GM12878 (cell line): Measurements from ENCODE around the gene ZFR. TPM values are rescaled to one million over a fixed set of nuclear protein-coding genes. Genes with fewer than 3 reads are reported as not detected.

Experiments
- ATAC-seq: fragments of 200-7000 bp; cut with Tn5 transposase; 3 replicates; pipeline ENCODE4 v1.9.1; 2020; ENCODE audit warnings: mild to moderate bottlenecking, moderate library complexity
- BruUV-seq: library from RNA; stranded (reverse); fragments of 400-500 nt; replicated peaks from 2 replicates; lab custom pipeline; 2021; lab: Mats Ljungman, UMichigan
- CTCF ChIA-PET: fragments of 300-600 bp; sonication (Branson Sonifier 250); formaldehyde crosslinking; extraction: SDS; loops from one replicate; lab custom pipeline; 2021; ENCODE audit warnings: inconsistent platforms; lab: Yijun Ruan, JAX
- POLR2A ChIA-PET: fragments of 350-600 bp; formaldehyde crosslinking; extraction: SDS; loops from one replicate; lab custom pipeline; 2021; ENCODE audit warnings: inconsistent platforms; lab: Charles Lee
- RAD21 ChIA-PET: fragments of 300-600 bp; sonication (Branson Sonifier 250); formaldehyde crosslinking; loops from one replicate; lab custom pipeline; 2023; ENCODE audit warnings: antibody characterized with exemption; ENCODE audit not compliant: unreplicated experiment; lab: Charles Lee
- SMC1A ChIA-PET: fragments of 300-600 bp; sonication (Branson Sonifier 250); formaldehyde crosslinking; loops from one replicate; lab custom pipeline; 2023; ENCODE audit not compliant: unreplicated experiment, uncharacterized antibody; lab: Charles Lee
- DNase-seq: peaks from one replicate; pipeline ENCODE4 v3.0.0-alpha.2; 2011; ENCODE audit warnings: low read depth, low spot score
- FAIRE-seq: peaks from 3 replicates; lab custom pipeline; 2011; peaks lifted over from hg19 to GRCh38; lab: Jason Lieb, UNC
- H2AFZ ChIP-seq: 2 replicates; pipeline ENCODE4 v1.6.0; 2011; ENCODE audit warnings: low read depth, low read length, control low read depth; ENCODE audit not compliant: control insufficient read depth
- H3K27ac ChIP-seq: 2 replicates; pipeline ENCODE4 v1.5.1; 2011; ENCODE audit warnings: control low read depth; ENCODE audit not compliant: control insufficient read depth, insufficient read depth
- H3K27me3 ChIP-seq, 2 experiments: replicated peaks in 1 of 2; 2 replicates each; pipeline versions ENCODE4 v1.6.0 to v1.6.1; 2011; ENCODE audit warnings: low read length in 1 of 2; ENCODE audit not compliant: control insufficient read depth in 2 of 2, insufficient read depth in 2 of 2
- H3K36me3 ChIP-seq, 2 experiments: 2 replicates each; pipeline ENCODE4 v1.5.1; 2011; ENCODE audit warnings: low read length in 1 of 2; ENCODE audit not compliant: control insufficient read depth in 2 of 2, insufficient read depth in 2 of 2
- H3K4me1 ChIP-seq: 2 replicates; pipeline ENCODE4 v1.6.1; 2011; ENCODE audit warnings: mild to moderate bottlenecking, low read length, moderate library complexity, mixed read lengths; ENCODE audit not compliant: control insufficient read depth, insufficient read depth
- H3K4me2 ChIP-seq: 2 replicates; pipeline ENCODE4 v1.6.0; 2011; ENCODE audit warnings: control low read depth; ENCODE audit not compliant: control insufficient read depth, insufficient read depth
- H3K4me3 ChIP-seq: fragments of 200-600 bp; sonication (generic); 2 replicates; pipeline ENCODE4 v1.5.1; 2016
- H3K79me2 ChIP-seq: 2 replicates; pipeline ENCODE4 v1.6.0; 2011; ENCODE audit warnings: low read length; ENCODE audit not compliant: control insufficient read depth, insufficient read depth
- H3K9ac ChIP-seq: 2 replicates; pipeline ENCODE4 v1.8.0; 2011; ENCODE audit warnings: low read length, control low read depth, mixed read lengths; ENCODE audit not compliant: control insufficient read depth, insufficient read depth
- H3K9me3 ChIP-seq: replicated peaks from 3 replicates; pipeline ENCODE4 v1.5.1; 2011; ENCODE audit warnings: mild to moderate bottlenecking, low read length; ENCODE audit not compliant: control insufficient read depth, insufficient read depth
- H4K20me1 ChIP-seq: 2 replicates; pipeline ENCODE4 v1.6.0; 2011; ENCODE audit not compliant: control insufficient read depth, insufficient read depth
- CUX1 ChIP-seq: IDR thresholded peaks from 2 replicates; pipeline ENCODE4 v1.6.1; 2012; ENCODE audit warnings: improper control_type of control experiment, low read depth, low read length; ENCODE audit not compliant: insufficient replicate concordance
- EGR1 ChIP-seq, 2 experiments: IDR thresholded peaks; 1 replicate in 1 of 2; 2 replicates in 1 of 2; pipeline ENCODE4 v1.6.1; 2011 to 2012; ENCODE audit warnings: low read depth in 2 of 2, low read length in 2 of 2, borderline replicate concordance in 1 of 2, mild to moderate bottlenecking in 1 of 2, moderate library complexity in 1 of 2
- HDAC6 ChIP-seq: fragments of 200-600 bp; sonication (generic); IDR thresholded peaks from one replicate; pipeline ENCODE4 v1.8.0; 2017; ENCODE audit warnings: antibody characterized with exemption; ENCODE audit not compliant: unreplicated experiment
- JUNB ChIP-seq: IDR thresholded peaks from 2 replicates; pipeline ENCODE4 v1.6.1; 2016; ENCODE audit warnings: antibody characterized with exemption, mild to moderate bottlenecking
- NFIC ChIP-seq: IDR thresholded peaks from 2 replicates; pipeline ENCODE4 v1.6.1; 2012; ENCODE audit warnings: low read depth, mild to moderate bottlenecking, inconsistent platforms, low read length, moderate library complexity
- NR2F1 ChIP-seq: fragments of 450-650 bp; conservative IDR thresholded peaks from 2 replicates; pipeline ENCODE4 v1.6.1; 2017; ENCODE audit warnings: mild to moderate bottlenecking
- PAX5 ChIP-seq: IDR thresholded peaks from 2 replicates; pipeline ENCODE4 v1.6.1; 2011; ENCODE audit warnings: low read depth, low read length, borderline replicate concordance
- SMC3 ChIP-seq: IDR thresholded peaks from 2 replicates; pipeline ENCODE4 v1.6.1; 2011; ENCODE audit warnings: low read length, improper control_type of control experiment, borderline replicate concordance
- USF2 ChIP-seq: IDR thresholded peaks from 2 replicates; pipeline ENCODE4 v1.6.1; 2011; ENCODE audit warnings: low read depth, low read length, improper control_type of control experiment, borderline replicate concordance
- ZBED1 ChIP-seq: IDR thresholded peaks from 2 replicates; pipeline ENCODE4 v1.6.1; 2016; ENCODE audit warnings: borderline replicate concordance
- ZBTB40 ChIP-seq: fragments of 450-650 bp; IDR thresholded peaks from 2 replicates; pipeline ENCODE4 v1.6.1; 2016; ENCODE audit warnings: mild to moderate bottlenecking, moderate library complexity, borderline replicate concordance
- ZNF384 ChIP-seq: IDR thresholded peaks from 2 replicates; pipeline ENCODE4 v1.6.1; 2012; ENCODE audit warnings: low read depth, mild to moderate bottlenecking, low read length, improper control_type of control experiment, borderline replicate concordance
- WGBS: methylation state at CpG from one replicate; pipeline ENCODE4 v1.1.6; 2016; ENCODE audit warnings: low lambda C conversion rate; ENCODE audit not compliant: insufficient replicate concordance, insufficient coverage; ENCODE audit errors: missing lambda C conversion rate; 5-methylcytosine and 5-hydroxymethylcytosine counted together
- in situ Hi-C: fragments of 300-500 bp; cut with MboI; formaldehyde crosslinking; loops from 9 replicates; pipeline ENCODE4 v1.14.3; 2018; ENCODE audit warnings: mixed read lengths
- intact Hi-C: fragments of 100-400 bp; cut with micrococcal nuclease; formaldehyde crosslinking; loops from one replicate; pipeline ENCODE4 v1.14.2; 2022; ENCODE audit not compliant: unreplicated experiment
- polyA plus RNA-seq, 11 experiments: library from polyadenylated mRNA; depleted of rRNA in 4 of 11; unstranded in 6 of 11; stranded (reverse) in 5 of 11; fragments of >200 nt; fragmentation: Nextera tagmentation in 4 of 11; fragmentation: Illumina TruSeq in 1 of 11; extraction: Ambion mirVana in 4 of 11; extraction: Trizol in 1 of 11; gene quantifications; 1 replicate in 1 of 11; 2 replicates in 10 of 11; pipeline versions ENCODE4 v1.2.1 to v1.2.3, GENCODE V29; 2011 to 2016; ENCODE audit warnings: inconsistent platforms in 2 of 11, missing spikeins in 2 of 11, low read depth in 1 of 11
- total RNA-seq, 4 experiments: library from RNA; depleted of rRNA in 3 of 4; stranded (reverse); fragments of >200 nt in 3 of 4; fragmentation: Illumina TruSeq in 1 of 4; extraction: Trizol in 1 of 4; gene quantifications; 2 replicates each; pipeline versions ENCODE4 v1.2.1 to v1.2.3, GENCODE V29; 2013 to 2021

ZFR gene
- total and polyA plus RNA-seq, 10 of the 15 experiments (the other 5 are each of a cell fraction or from before 2014, with no cell fraction given), result 33.7 to 90.6 (median 72.9) TPM

GRCh38 chr5:32489791-32490562, 45.4 kb upstream of the ZFR start:
- Histone ChIP-seq H3K4me3 (no peak overlapping the region), H3K9ac (no peak overlapping the region), H3K79me2 (no peaks in the 10 kb centered on the region), H3K9me3 (no peaks in the 10 kb centered on the region), H3K27me3 (no peaks in the 10 kb centered on the region), H3K4me1 (no peaks in the 10 kb centered on the region), H3K27ac (no peak overlapping the region), H3K36me3 (no peaks in the 10 kb centered on the region), H2AFZ (no peak overlapping the region), H3K4me2 (no peak overlapping the region), H4K20me1 (no peaks in the 10 kb centered on the region)
- RAD21 ChIA-PET, result interaction anchor here (0.6 to 7.6 kb wide), 27 partner anchors 10 to 258 kb away, joined by 3 to 258 read pairs (median 4); partner anchors contain the start of gene SUB1
- no TSS peak for BruUV-seq
- POLR2A ChIA-PET, result interaction anchor here (0.6 to 3.9 kb wide), 5 partner anchors 84 to 124 kb away, joined by 3 to 31 read pairs (median 3); no protein-coding TSS in a partner anchor
- SMC1A ChIA-PET, result interaction anchor here (0.6 to 5.6 kb wide), 34 partner anchors 9 to 1150 kb away, joined by 3 to 273 read pairs (median 8); partner anchors contain the start of gene SUB1
- in situ Hi-C loops (loop anchor here (5.0 kb wide), 1 partner anchor 122 kb away; no protein-coding TSS in a partner anchor), intact Hi-C loops (loop anchor here (1.0 kb wide), 2 partner anchors 99 to 123 kb away; no protein-coding TSS in a partner anchor)
- peak; percentile 19 for DNase-seq
- peak; percentile 95 for ATAC-seq
- peak; percentile 31 for FAIRE-seq
- 34% methylated on average over 10 of the region's 10 CpGs for WGBS
- CTCF ChIA-PET, result interaction anchor here (0.6 to 6.3 kb wide), 58 partner anchors 10 to 1006 kb away, joined by 3 to 353 read pairs (median 5); partner anchors contain the start of gene SUB1
- TF ChIP-seq NR2F1 (no peak), ZBED1 (no peak), PAX5 (no peak), ZBTB40 (no peak), HDAC6 (no peak), SMC3 (peak; percentile 97), JUNB (no peak), ZNF384 (no peak), CUX1 (no peak), EGR1 (IDR thresholded peaks at IDR 0.05; ENCODE audit: borderline replicate concordance in 1 of 2, low read depth in 2 of 2, low read length in 2 of 2) (no peak), NFIC (no peak), USF2 (no peak)
